K562 (cell line): ENCODE results near the gene IGIP. TPM values are rescaled to one million over a fixed set of nuclear protein-coding genes. Genes with fewer than 3 reads are reported as not detected.

Source experiments
- BCOR ChIP-seq: fragments of 450-650 bp; IDR thresholded peaks from 2 replicates; pipeline ENCODE4 v1.6.1; 2016
- CCNT2 ChIP-seq: IDR thresholded peaks from 2 replicates; pipeline ENCODE4 v1.6.1; 2011; ENCODE audit warnings: borderline replicate concordance, low read depth, mild to moderate bottlenecking, moderate library complexity, mixed read lengths, low read length; ENCODE audit not compliant: insufficient read length; ENCODE audit errors: extremely low read depth
- HDAC1 ChIP-seq, 2 experiments: fragments of 450-650 bp; IDR thresholded peaks; 2 replicates each; pipeline ENCODE4 v1.6.1; 2016 to 2017; ENCODE audit warnings: inconsistent platforms in 1 of 2, mild to moderate bottlenecking in 1 of 2, moderate library complexity in 1 of 2
- HMG20A ChIP-seq: fragments of 450-650 bp; formaldehyde crosslinking; conservative IDR thresholded peaks from 2 replicates; pipeline ENCODE4 v1.4.0; 2020; ENCODE audit warnings: mild to moderate bottlenecking, mixed read lengths
- HNRNPK ChIP-seq: fragments of 200-400 bp; formaldehyde crosslinking; IDR thresholded peaks from one replicate; pipeline ENCODE4 v1.6.1; 2018; ENCODE audit warnings: mild to moderate bottlenecking, low read depth, low read length; ENCODE audit not compliant: poor library complexity, severe bottlenecking
- ILK ChIP-seq: fragments of 450-650 bp; IDR thresholded peaks from 2 replicates; pipeline ENCODE4 v1.6.1; 2016; ENCODE audit warnings: missing genetic modification characterization, low read depth, mild to moderate bottlenecking, missing compliant biosample characterization, moderate library complexity, borderline replicate concordance
- MEF2D ChIP-seq: conservative IDR thresholded peaks from 2 replicates; pipeline ENCODE4 v1.6.1; 2016; ENCODE audit warnings: low read depth, missing genetic modification characterization, missing compliant biosample characterization
- MTA1 ChIP-seq: fragments of 450-650 bp; IDR thresholded peaks from 2 replicates; pipeline ENCODE4 v1.6.1; 2017; ENCODE audit warnings: borderline replicate concordance
- NBN ChIP-seq: fragments of 450-650 bp; IDR thresholded peaks from 2 replicates; pipeline ENCODE4 v1.6.1; 2016; ENCODE audit warnings: low read depth, mild to moderate bottlenecking
- SRSF3 ChIP-seq: fragments of 200-400 bp; formaldehyde crosslinking; IDR thresholded peaks from 2 replicates; pipeline ENCODE4 v1.6.1; 2016; ENCODE audit warnings: mild to moderate bottlenecking, low read length, moderate library complexity; ENCODE audit not compliant: insufficient read depth
- TEAD4 ChIP-seq, 2 experiments: sonication (generic) in 1 of 2; formaldehyde crosslinking in 1 of 2; IDR thresholded peaks; 2 replicates each; pipeline versions ENCODE4 v1.6.1 to v1.8.0; 2012 to 2022; ENCODE audit warnings: borderline replicate concordance in 1 of 2, inconsistent platforms in 1 of 2, low read length in 1 of 2, mild to moderate bottlenecking in 1 of 2, missing genetic modification reagents in 1 of 2
- U2AF1 ChIP-seq: fragments of 200-400 bp; formaldehyde crosslinking; optimal IDR thresholded peaks from 2 replicates; pipeline ENCODE3; 2017; ENCODE audit warnings: mild to moderate bottlenecking, low read depth, low read length, moderate library complexity
- WHSC1 ChIP-seq: IDR thresholded peaks from one replicate; pipeline ENCODE4 v1.6.1; 2012; ENCODE audit warnings: low read length, control low read depth, inconsistent platforms
- ZBTB8A ChIP-seq: fragments of 450-650 bp; IDR thresholded peaks from 2 replicates; pipeline ENCODE4 v1.6.1; 2018; ENCODE audit warnings: mild to moderate bottlenecking, moderate library complexity; ENCODE audit not compliant: partially characterized antibody
- ZNF184 ChIP-seq: sonication (generic); formaldehyde crosslinking; IDR thresholded peaks from 2 replicates; pipeline ENCODE4 v1.5.0; 2020; ENCODE audit warnings: missing genetic modification reagents
- ZNF431 ChIP-seq: sonication (generic); formaldehyde crosslinking; IDR thresholded peaks from 2 replicates; pipeline ENCODE4 v1.8.0; 2022; ENCODE audit warnings: mild to moderate bottlenecking, missing genetic modification reagents
- polyA plus RNA-seq, 8 experiments: library from polyadenylated mRNA; depleted of rRNA in 4 of 8; stranded (reverse) in 5 of 8; unstranded in 3 of 8; fragments of >200 nt; fragmentation: Nextera tagmentation in 2 of 8; fragmentation: Illumina TruSeq in 1 of 8; extraction: Ambion mirVana in 2 of 8; extraction: Trizol in 1 of 8; gene quantifications; 2 replicates each; pipeline versions ENCODE4 v1.2.1 to v1.2.3, GENCODE V29; 2011 to 2014; ENCODE audit warnings: inconsistent platforms in 1 of 8, missing spikeins in 1 of 8
- total RNA-seq, 7 experiments: library from RNA; depleted of rRNA in 6 of 7; stranded (reverse); fragments of >200 nt in 6 of 7; fragmentation: Illumina TruSeq in 2 of 7; extraction: Trizol in 2 of 7; gene quantifications; 2 replicates each; pipeline versions ENCODE4 v1.2.1 to v1.2.3, GENCODE V29; 2011 to 2021; ENCODE audit warnings: low replicate concordance in 1 of 7
- TF ChIP-seq, protein P1 (sequence below): sonication (generic); formaldehyde crosslinking; IDR thresholded peaks from 2 replicates; pipeline ENCODE4 v1.8.0; 2022; ENCODE audit warnings: mild to moderate bottlenecking, missing genetic modification reagents
- TF ChIP-seq, protein P2 (sequence below): fragments of 450-650 bp; IDR thresholded peaks from 2 replicates; pipeline ENCODE4 v1.6.1; 2016; ENCODE audit warnings: antibody characterized with exemption
- TF ChIP-seq, protein P3 (sequence below): fragments of 250-450 bp; sonication (Bioruptor Pico); IDR thresholded peaks from 2 replicates; pipeline ENCODE4 v1.4.0; 2020

The IGIP gene
- total and polyA plus RNA-seq, 9 of the 15 experiments (the other 6 are each of a cell fraction or from before 2014, with no cell fraction given) = 0.52 to 1.6 (median 1.2) TPM

DNA sequence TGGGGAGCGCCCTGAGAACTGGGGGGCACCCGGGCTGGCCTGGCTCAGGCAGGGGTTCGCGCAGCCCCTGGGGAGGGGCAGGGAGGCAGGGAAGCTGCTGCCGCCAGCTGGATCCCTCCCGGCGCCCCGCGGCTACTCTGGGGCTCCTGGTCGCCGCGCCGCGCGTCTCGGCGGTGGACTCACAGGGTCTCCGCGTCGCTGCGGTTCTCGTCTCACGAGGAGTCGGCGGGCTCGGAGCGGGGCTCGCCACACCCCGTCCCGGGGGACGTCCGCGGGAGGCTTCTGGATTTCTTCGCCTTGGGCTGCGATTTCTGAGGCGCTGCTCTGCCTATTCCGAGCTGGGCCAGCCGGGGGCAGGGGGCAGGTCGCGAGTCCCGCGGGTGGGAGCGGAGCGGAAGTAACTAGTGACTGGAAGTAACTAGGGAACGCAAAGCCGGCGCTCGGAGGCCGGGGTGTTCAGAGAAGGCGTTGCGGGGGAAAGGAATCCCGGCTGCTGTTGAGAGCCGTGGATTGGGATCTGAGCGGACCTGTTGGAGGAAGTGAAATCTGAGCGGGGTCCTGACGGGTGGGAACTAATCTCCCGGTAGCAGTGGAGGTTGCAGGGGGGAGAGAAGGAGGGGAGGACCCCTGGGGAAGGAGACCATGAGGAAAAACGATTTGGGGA lies 49.8 kb downstream of the IGIP start (continued):
- peak; percentile 48; the same call in 1 of the 2 replicates for TF ChIP-seq NBN
- TF ChIP-seq HMG20A (CRISPR knock-in tag) = no peak
- TF ChIP-seq ZNF184 (CRISPR knock-in tag) = no peak
- 0 out of 2 replicates have a peak, but pooled peaks have one; percentile 59 for TF ChIP-seq BCOR
- TF ChIP-seq, protein P1, sequence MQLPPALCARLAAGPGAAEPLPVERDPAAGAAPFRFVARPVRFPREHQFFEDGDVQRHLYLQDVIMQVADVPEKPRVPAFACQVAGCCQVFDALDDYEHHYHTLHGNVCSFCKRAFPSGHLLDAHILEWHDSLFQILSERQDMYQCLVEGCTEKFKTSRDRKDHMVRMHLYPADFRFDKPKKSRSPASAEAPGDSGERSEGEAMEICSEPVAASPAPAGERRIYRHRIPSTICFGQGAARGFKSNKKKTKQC (CRISPR knock-in tag) = peak; percentile 55; the same call in 1 of the 2 replicates
- TF ChIP-seq CCNT2 = peak; percentile 63
- no peak for TF ChIP-seq HNRNPK
- 0 out of 2 replicates have a peak, but pooled peaks have one; percentile 75 for TF ChIP-seq MTA1
- no peak for TF ChIP-seq SRSF3
- TF ChIP-seq ZNF431 = no peak
- TF ChIP-seq, protein P2, sequence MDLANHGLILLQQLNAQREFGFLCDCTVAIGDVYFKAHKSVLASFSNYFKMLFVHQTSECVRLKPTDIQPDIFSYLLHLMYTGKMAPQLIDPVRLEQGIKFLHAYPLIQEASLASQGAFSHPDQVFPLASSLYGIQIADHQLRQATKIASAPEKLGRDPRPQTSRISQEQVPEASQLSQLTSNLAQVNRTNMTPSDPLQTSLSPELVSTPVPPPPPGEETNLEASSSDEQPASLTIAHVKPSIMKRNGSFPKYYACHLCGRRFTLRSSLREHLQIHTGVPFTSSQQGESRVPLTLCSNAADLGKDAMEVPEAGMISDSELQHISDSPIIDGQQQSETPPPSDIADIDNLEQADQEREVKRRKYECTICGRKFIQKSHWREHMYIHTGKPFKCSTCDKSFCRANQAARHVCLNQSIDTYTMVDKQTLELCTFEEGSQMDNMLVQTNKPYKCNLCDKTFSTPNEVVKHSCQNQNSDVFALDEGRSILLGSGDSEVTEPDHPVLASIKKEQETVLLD = peak; percentile 77; the same call in 1 of the 2 replicates
- peak in 1 of 2 experiments; percentile 65; a peak in 1 of 4 replicates for TF ChIP-seq HDAC1 (IDR thresholded peaks at IDR 0.05)
- TF ChIP-seq, protein P3, sequence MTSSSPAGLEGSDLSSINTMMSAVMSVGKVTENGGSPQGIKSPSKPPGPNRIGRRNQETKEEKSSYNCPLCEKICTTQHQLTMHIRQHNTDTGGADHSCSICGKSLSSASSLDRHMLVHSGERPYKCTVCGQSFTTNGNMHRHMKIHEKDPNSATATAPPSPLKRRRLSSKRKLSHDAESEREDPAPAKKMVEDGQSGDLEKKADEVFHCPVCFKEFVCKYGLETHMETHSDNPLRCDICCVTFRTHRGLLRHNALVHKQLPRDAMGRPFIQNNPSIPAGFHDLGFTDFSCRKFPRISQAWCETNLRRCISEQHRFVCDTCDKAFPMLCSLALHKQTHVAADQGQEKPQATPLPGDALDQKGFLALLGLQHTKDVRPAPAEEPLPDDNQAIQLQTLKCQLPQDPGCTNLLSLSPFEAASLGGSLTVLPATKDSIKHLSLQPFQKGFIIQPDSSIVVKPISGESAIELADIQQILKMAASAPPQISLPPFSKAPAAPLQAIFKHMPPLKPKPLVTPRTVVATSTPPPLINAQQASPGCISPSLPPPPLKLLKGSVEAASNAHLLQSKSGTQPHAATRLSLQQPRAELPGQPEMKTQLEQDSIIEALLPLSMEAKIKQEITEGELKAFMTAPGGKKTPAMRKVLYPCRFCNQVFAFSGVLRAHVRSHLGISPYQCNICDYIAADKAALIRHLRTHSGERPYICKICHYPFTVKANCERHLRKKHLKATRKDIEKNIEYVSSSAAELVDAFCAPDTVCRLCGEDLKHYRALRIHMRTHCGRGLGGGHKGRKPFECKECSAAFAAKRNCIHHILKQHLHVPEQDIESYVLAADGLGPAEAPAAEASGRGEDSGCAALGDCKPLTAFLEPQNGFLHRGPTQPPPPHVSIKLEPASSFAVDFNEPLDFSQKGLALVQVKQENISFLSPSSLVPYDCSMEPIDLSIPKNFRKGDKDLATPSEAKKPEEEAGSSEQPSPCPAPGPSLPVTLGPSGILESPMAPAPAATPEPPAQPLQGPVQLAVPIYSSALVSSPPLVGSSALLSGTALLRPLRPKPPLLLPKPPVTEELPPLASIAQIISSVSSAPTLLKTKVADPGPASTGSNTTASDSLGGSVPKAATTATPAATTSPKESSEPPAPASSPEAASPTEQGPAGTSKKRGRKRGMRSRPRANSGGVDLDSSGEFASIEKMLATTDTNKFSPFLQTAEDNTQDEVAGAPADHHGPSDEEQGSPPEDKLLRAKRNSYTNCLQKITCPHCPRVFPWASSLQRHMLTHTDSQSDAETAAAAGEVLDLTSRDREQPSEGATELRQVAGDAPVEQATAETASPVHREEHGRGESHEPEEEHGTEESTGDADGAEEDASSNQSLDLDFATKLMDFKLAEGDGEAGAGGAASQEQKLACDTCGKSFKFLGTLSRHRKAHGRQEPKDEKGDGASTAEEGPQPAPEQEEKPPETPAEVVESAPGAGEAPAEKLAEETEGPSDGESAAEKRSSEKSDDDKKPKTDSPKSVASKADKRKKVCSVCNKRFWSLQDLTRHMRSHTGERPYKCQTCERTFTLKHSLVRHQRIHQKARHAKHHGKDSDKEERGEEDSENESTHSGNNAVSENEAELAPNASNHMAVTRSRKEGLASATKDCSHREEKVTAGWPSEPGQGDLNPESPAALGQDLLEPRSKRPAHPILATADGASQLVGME (CRISPR knock-in tag) = no peak
- peak; percentile 33; the same call in 1 of the 2 replicates for TF ChIP-seq TEAD4 (IDR thresholded peaks at IDR 0.05; ENCODE audit: low read length)
- TF ChIP-seq TEAD4 (CRISPR knock-in tag; IDR thresholded peaks at IDR 0.05; ENCODE audit: borderline replicate concordance) = no peak
- TF ChIP-seq ZBTB8A = no peak
- no peak for TF ChIP-seq WHSC1
- TF ChIP-seq ILK (tag) = no peak
- peak; percentile 23 for TF ChIP-seq U2AF1
- TF ChIP-seq MEF2D (tag) = no peak
